GM12864 (cell line): Measurements from ENCODE around the gene ISY1.
A peak's percentile ranks its signal among the peaks of the same experiment; 100 is the strongest.
"Not testable (repeated sequence)": the region's sequence is repeated elsewhere in the genome, so short reads cannot be mapped to it uniquely, and the experiment has no call there.

Source experiments
- DNase-seq: peaks from one replicate; pipeline ENCODE4 v3.0.0-alpha.2; 2011; ENCODE audit warnings: low read depth
- H3K4me3 ChIP-seq: 2 replicates; pipeline ENCODE4 v1.5.1; 2011; ENCODE audit warnings: mild to moderate bottlenecking, low read depth, low read length, control low read depth
- CTCF ChIP-seq: IDR thresholded peaks from 2 replicates; pipeline ENCODE4 v1.5.1; 2011; ENCODE audit warnings: low read depth, mild to moderate bottlenecking, moderate library complexity, low read length, control low read depth, inconsistent platforms; ENCODE audit errors: missing control alignments

Gene ISY1

GRCh38 chr3:129173206-129173605 lies 12.3 kb upstream of the ISY1 start:
- no peak overlapping the region for H3K4me3 ChIP-seq
- no peak for TF ChIP-seq CTCF
- no peak for DNase-seq

- no peak overlapping the region for H3K4me3 ChIP-seq
- no peak for TF ChIP-seq CTCF
- DNase-seq, result no peak
Observed at GRCh38 chr3:129166579-129167332, 5.9 kb upstream of the ISY1 start.

- not testable (repeated sequence) for H3K4me3 ChIP-seq, DNase-seq
Observed at GRCh38 chr3:129165594-129165993, 4.7 kb upstream of the ISY1 start.

GRCh38 chr3:129164500-129164899 lies 3.6 kb upstream of the ISY1 start:
- H3K4me3 ChIP-seq, result no peak overlapping the region
- no peak for DNase-seq
- no peak for TF ChIP-seq CTCF

GRCh38 chr3:129162729-129163579 lies 2.1 kb upstream of the ISY1 start:
- peak overlapping the region; percentile 89; the same call in 1 of the 2 replicates for H3K4me3 ChIP-seq
- no peak for DNase-seq
- TF ChIP-seq CTCF, result peak; percentile 35

- TF ChIP-seq CTCF, result no peak
- DNase-seq, result no peak
- H3K4me3 ChIP-seq, result peak overlapping the region; percentile 89
Observed at GRCh38 chr3:129161860-129162271, 1.0 kb upstream of the ISY1 start.

- DNase-seq, result no peak
- no peak for TF ChIP-seq CTCF
- no peak overlapping the region for H3K4me3 ChIP-seq
Observed at GRCh38 chr3:129144786-129145185, 16.1 kb downstream of the ISY1 start.

- not testable (repeated sequence) for DNase-seq, H3K4me3 ChIP-seq
Observed at GRCh38 chr3:129141011-129141410, 19.9 kb downstream of the ISY1 start.
